ENCODE results near the gene ASB18.

The ASB18 gene

GRCh38 chr2:236204953-236205352, 59.3 kb downstream of the ASB18 start:
- Histone ChIP-seq H3K36me3 (replicated peaks) (no peaks in the 10 kb centered on the region), H3K27me3 (ENCODE audit: low read depth) (no peaks in the 10 kb centered on the region), H3K4me3 (no peak overlapping the region), H3K9me3 (no peaks in the 10 kb centered on the region), H3K4me1 (no peaks in the 10 kb centered on the region)
- in situ Hi-C loops (cut with MboI; ENCODE audit: low sequenced_read_pairs): no loop called here
- DNase-seq (ENCODE audit: low spot score in 2 of 2): no peak

- H3K4me3 ChIP-seq: no peak overlapping the region
- no peaks in the 10 kb centered on the region for H3K27me3 ChIP-seq (ENCODE audit: low read depth)
- no peaks in the 10 kb centered on the region for H3K36me3 ChIP-seq (replicated peaks)
- in situ Hi-C loops (cut with MboI; ENCODE audit: low sequenced_read_pairs): no loop called here
- no peaks in the 10 kb centered on the region for H3K9me3 ChIP-seq
- no peak for DNase-seq (ENCODE audit: low spot score in 2 of 2)
- no peaks in the 10 kb centered on the region for H3K4me1 ChIP-seq
These were observed 63.8 kb downstream of the ASB18 start for GRCh38 chr2:236200378-236200777.

- Histone ChIP-seq H3K9me3 (no peaks in the 10 kb centered on the region), H3K4me3 (no peak overlapping the region), H3K36me3 (replicated peaks) (no peaks in the 10 kb centered on the region), H3K4me1 (no peaks in the 10 kb centered on the region), H3K27me3 (ENCODE audit: low read depth) (no peaks in the 10 kb centered on the region)
- in situ Hi-C loops (cut with MboI; ENCODE audit: low sequenced_read_pairs): no loop called here
- no peak for DNase-seq (ENCODE audit: low spot score in 2 of 2)
These were observed 67.8 kb downstream of the ASB18 start for GRCh38 chr2:236196366-236196765.

GRCh38 chr2:236195726-236196125, 68.5 kb downstream of the ASB18 start:
- no peak for DNase-seq (ENCODE audit: low spot score in 2 of 2)
- in situ Hi-C loops (cut with MboI; ENCODE audit: low sequenced_read_pairs): no loop called here
- H3K9me3 ChIP-seq: no peaks in the 10 kb centered on the region
- no peaks in the 10 kb centered on the region for H3K36me3 ChIP-seq (replicated peaks)
- no peaks in the 10 kb centered on the region for H3K4me1 ChIP-seq
- no peaks in the 10 kb centered on the region for H3K27me3 ChIP-seq (ENCODE audit: low read depth)
- H3K4me3 ChIP-seq: no peak overlapping the region

GRCh38 chr2:236194786-236195185, 69.4 kb downstream of the ASB18 start:
- H3K9me3 ChIP-seq: no peaks in the 10 kb centered on the region
- H3K27me3 ChIP-seq (ENCODE audit: low read depth): no peaks in the 10 kb centered on the region
- DNase-seq (ENCODE audit: low spot score in 2 of 2): no peak
- in situ Hi-C loops (cut with MboI; ENCODE audit: low sequenced_read_pairs): no loop called here
- H3K4me3 ChIP-seq: no peak overlapping the region
- H3K4me1 ChIP-seq: no peaks in the 10 kb centered on the region
- H3K36me3 ChIP-seq (replicated peaks): no peaks in the 10 kb centered on the region

GRCh38 chr2:236193026-236193425, 71.2 kb downstream of the ASB18 start:
- Histone ChIP-seq H3K4me3 (no peak overlapping the region), H3K9me3 (no peaks in the 10 kb centered on the region), H3K36me3 (replicated peaks) (no peaks in the 10 kb centered on the region), H3K27me3 (ENCODE audit: low read depth) (no peaks in the 10 kb centered on the region), H3K4me1 (no peaks in the 10 kb centered on the region)
- no peak for DNase-seq (ENCODE audit: low spot score in 2 of 2)
- in situ Hi-C loops (cut with MboI; ENCODE audit: low sequenced_read_pairs): no loop called here

- in situ Hi-C loops (cut with MboI; ENCODE audit: low sequenced_read_pairs): no loop called here
- H3K27me3 ChIP-seq (ENCODE audit: low read depth): no peaks in the 10 kb centered on the region
These were observed 73.5 kb downstream of the ASB18 start for GRCh38 chr2:236190674-236191073.

GRCh38 chr2:236184701-236185100, 79.5 kb downstream of the ASB18 start:
- Histone ChIP-seq H3K27me3 (ENCODE audit: low read depth) (no peaks in the 10 kb centered on the region), H3K4me1 (no peaks in the 10 kb centered on the region), H3K9me3 (no peaks in the 10 kb centered on the region), H3K4me3 (no peak overlapping the region), H3K36me3 (replicated peaks) (no peaks in the 10 kb centered on the region)
- in situ Hi-C loops (cut with MboI; ENCODE audit: low sequenced_read_pairs): loop anchor here (5.0 kb wide), 1 partner anchor 407 kb away; no protein-coding TSS in a partner anchor
- DNase-seq (ENCODE audit: low spot score in 2 of 2): no peak

More at GRCh38 chr2:236190674-236191073, 73.5 kb downstream of the ASB18 start:
- Histone ChIP-seq H3K4me3 (no peak overlapping the region), H3K4me1 (no peaks in the 10 kb centered on the region), H3K9me3 (no peaks in the 10 kb centered on the region), H3K36me3 (replicated peaks) (no peaks in the 10 kb centered on the region)
- DNase-seq (ENCODE audit: low spot score in 2 of 2): no peak

- in situ Hi-C loops (cut with MboI; ENCODE audit: low sequenced_read_pairs): loop anchor here (5.0 kb wide), 1 partner anchor 404 kb away; no protein-coding TSS in a partner anchor
- Histone ChIP-seq H3K4me3 (no peak overlapping the region), H3K36me3 (replicated peaks) (no peaks in the 10 kb centered on the region), H3K27me3 (ENCODE audit: low read depth) (peaks cover 8% of the 10 kb centered on the region), H3K9me3 (no peaks in the 10 kb centered on the region), H3K4me1 (peaks cover 11% of the 10 kb centered on the region)
- DNase-seq (ENCODE audit: low spot score in 2 of 2): peak; percentile 83 to 84
These were observed 83.3 kb downstream of the ASB18 start for GRCh38 chr2:236180831-236181453.

GRCh38 chr2:236180076-236180816, 84.0 kb downstream of the ASB18 start:
- Histone ChIP-seq H3K4me3 (no peak overlapping the region), H3K9me3 (no peaks in the 10 kb centered on the region), H3K36me3 (replicated peaks) (no peaks in the 10 kb centered on the region), H3K27me3 (ENCODE audit: low read depth) (peaks cover 8% of the 10 kb centered on the region), H3K4me1 (peaks cover 13% of the 10 kb centered on the region)
- in situ Hi-C loops (cut with MboI; ENCODE audit: low sequenced_read_pairs): loop anchor here (5.0 kb wide), 1 partner anchor 403 kb away; no protein-coding TSS in a partner anchor
- DNase-seq (ENCODE audit: low spot score in 2 of 2): no peak

- H3K27me3 ChIP-seq (ENCODE audit: low read depth): peaks cover 8% of the 10 kb centered on the region
These were observed 84.8 kb downstream of the ASB18 start for GRCh38 chr2:236179236-236180075.

GRCh38 chr2:236178890-236179235, 85.3 kb downstream of the ASB18 start:
- in situ Hi-C loops (cut with MboI; ENCODE audit: low sequenced_read_pairs): no loop called here
- H3K4me1 ChIP-seq: peaks cover 24% of the 10 kb centered on the region
- no peak for DNase-seq (ENCODE audit: low spot score in 2 of 2)
- H3K9me3 ChIP-seq: no peaks in the 10 kb centered on the region
- no peaks in the 10 kb centered on the region for H3K36me3 ChIP-seq (replicated peaks)
- peaks cover 14% of the 10 kb centered on the region for H3K27me3 ChIP-seq (ENCODE audit: low read depth)
- peak overlapping the region; percentile 16 for H3K4me3 ChIP-seq

More at GRCh38 chr2:236179236-236180075, 84.8 kb downstream of the ASB18 start:
- Histone ChIP-seq H3K4me3 (no peak overlapping the region; the same call in 1 of the 2 replicates), H3K9me3 (no peaks in the 10 kb centered on the region), H3K36me3 (replicated peaks) (no peaks in the 10 kb centered on the region), H3K4me1 (peaks cover 21% of the 10 kb centered on the region)
- in situ Hi-C loops (cut with MboI; ENCODE audit: low sequenced_read_pairs): loop anchor here (5.0 kb wide), 1 partner anchor 402 kb away; no protein-coding TSS in a partner anchor
- no peak for DNase-seq (ENCODE audit: low spot score in 2 of 2)

- H3K27me3 ChIP-seq (ENCODE audit: low read depth): peaks cover 15% of the 10 kb centered on the region
- DNase-seq (ENCODE audit: low spot score in 2 of 2): peak; percentile 50 to 89
- peaks cover 24% of the 10 kb centered on the region for H3K4me1 ChIP-seq
- H3K4me3 ChIP-seq: peak overlapping the region; percentile 16
- no peaks in the 10 kb centered on the region; the same call in 1 of the 2 replicates for H3K9me3 ChIP-seq
- in situ Hi-C loops (cut with MboI; ENCODE audit: low sequenced_read_pairs): no loop called here
- no peaks in the 10 kb centered on the region for H3K36me3 ChIP-seq (replicated peaks)
These were observed 86.0 kb downstream of the ASB18 start for GRCh38 chr2:236177967-236178889.
